ENCODE measurements around the gene SUFU.
"Not testable (repeated sequence)": the region's sequence is repeated elsewhere in the genome, so short reads cannot be mapped to it uniquely, and the experiment has no call there.

Gene SUFU

DNA sequence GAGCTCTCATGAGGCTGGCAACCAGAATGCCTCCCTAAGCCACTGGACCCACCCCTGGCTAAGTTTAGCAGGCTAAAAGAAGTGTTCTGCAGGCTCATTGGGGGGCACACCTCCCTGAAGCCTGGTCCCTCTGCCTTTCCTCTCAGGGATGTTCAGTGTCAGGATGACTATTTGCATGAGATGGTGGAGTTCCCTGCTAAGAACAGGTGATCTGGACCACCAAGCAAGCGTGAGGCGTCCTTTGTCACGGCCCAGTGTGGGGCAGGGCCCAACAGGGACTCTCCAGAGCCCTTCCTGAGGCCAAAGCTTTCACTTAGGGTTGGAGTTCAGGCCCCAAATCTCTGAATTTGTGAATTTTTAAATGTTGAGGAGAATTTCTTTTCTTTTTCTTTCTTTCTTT, 12.0 kb downstream of the SUFU start:
- Mint-ChIP-seq H3K4me1 (ENCODE audit: low read depth) (peaks cover 12% of the 10 kb centered on the region), H3K27me3 (ENCODE audit: low read depth) (no peaks in the 10 kb centered on the region), H3K27ac (no peak overlapping the region), H3K4me3 (no peak overlapping the region), H3K9me3 (no peaks in the 10 kb centered on the region), H3K36me3 (ENCODE audit: low read depth) (peaks cover 14% of the 10 kb centered on the region)

GRCh38 chr10:102517553-102517952, 13.8 kb downstream of the SUFU start:
- H3K4me1 Mint-ChIP-seq (ENCODE audit: low read depth) = no peaks in the 10 kb centered on the region
- H3K27me3 Mint-ChIP-seq (ENCODE audit: low read depth) = no peaks in the 10 kb centered on the region
- no peaks in the 10 kb centered on the region for H3K9me3 Mint-ChIP-seq
- H3K27ac Mint-ChIP-seq = no peak overlapping the region
- H3K4me3 Mint-ChIP-seq = no peak overlapping the region
- H3K36me3 Mint-ChIP-seq (ENCODE audit: low read depth) = peaks cover 11% of the 10 kb centered on the region

GRCh38 chr10:102519246-102519825, 15.6 kb downstream of the SUFU start:
- peaks cover 6% of the 10 kb centered on the region for H3K36me3 Mint-ChIP-seq (ENCODE audit: low read depth)
- H3K27ac Mint-ChIP-seq = no peak overlapping the region
- H3K9me3 Mint-ChIP-seq = no peaks in the 10 kb centered on the region
- no peak overlapping the region for H3K4me3 Mint-ChIP-seq
- H3K27me3 Mint-ChIP-seq (ENCODE audit: low read depth) = no peaks in the 10 kb centered on the region
- no peaks in the 10 kb centered on the region for H3K4me1 Mint-ChIP-seq (ENCODE audit: low read depth)

DNA sequence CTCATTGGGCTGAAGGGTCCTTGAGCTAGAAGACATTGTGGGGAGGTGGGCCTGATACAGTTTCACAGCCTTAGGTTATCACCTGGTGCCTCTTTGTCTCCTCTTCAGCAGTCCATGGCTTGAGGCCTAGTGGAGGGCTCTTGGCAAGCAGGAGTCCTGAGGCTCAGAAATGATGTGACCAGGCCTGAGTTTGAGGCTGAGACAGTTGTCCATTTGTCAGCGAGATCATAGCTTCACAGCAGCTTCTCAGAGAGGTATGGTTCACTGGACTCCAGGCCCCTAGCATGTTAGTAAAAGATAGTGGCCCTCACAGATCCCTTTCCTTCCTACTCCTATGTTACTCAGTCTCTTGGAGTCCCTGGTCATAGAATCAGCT, 19.1 kb downstream of the SUFU start:
- no peaks in the 10 kb centered on the region for H3K9me3 Mint-ChIP-seq
- no peak overlapping the region for H3K4me3 Mint-ChIP-seq
- no peak overlapping the region for H3K27ac Mint-ChIP-seq
- H3K36me3 Mint-ChIP-seq (ENCODE audit: low read depth) = peaks cover 7% of the 10 kb centered on the region
- H3K4me1 Mint-ChIP-seq (ENCODE audit: low read depth) = peaks cover 2% of the 10 kb centered on the region
- no peaks in the 10 kb centered on the region for H3K27me3 Mint-ChIP-seq (ENCODE audit: low read depth)

GRCh38 chr10:102523250-102524029, 19.7 kb downstream of the SUFU start:
- Mint-ChIP-seq H3K27me3 (ENCODE audit: low read depth) (no peaks in the 10 kb centered on the region), H3K36me3 (ENCODE audit: low read depth) (peaks cover 7% of the 10 kb centered on the region), H3K27ac (no peak overlapping the region), H3K4me1 (ENCODE audit: low read depth) (peaks cover 2% of the 10 kb centered on the region), H3K4me3 (no peak overlapping the region), H3K9me3 (no peaks in the 10 kb centered on the region)

GRCh38 chr10:102524746-102525145, 21.0 kb downstream of the SUFU start:
- peaks cover 4% of the 10 kb centered on the region for H3K4me1 Mint-ChIP-seq (ENCODE audit: low read depth)
- H3K27ac Mint-ChIP-seq = no peak overlapping the region
- no peaks in the 10 kb centered on the region for H3K9me3 Mint-ChIP-seq
- H3K27me3 Mint-ChIP-seq (ENCODE audit: low read depth) = no peaks in the 10 kb centered on the region
- H3K4me3 Mint-ChIP-seq = no peak overlapping the region
- peaks cover 7% of the 10 kb centered on the region for H3K36me3 Mint-ChIP-seq (ENCODE audit: low read depth)

DNA sequence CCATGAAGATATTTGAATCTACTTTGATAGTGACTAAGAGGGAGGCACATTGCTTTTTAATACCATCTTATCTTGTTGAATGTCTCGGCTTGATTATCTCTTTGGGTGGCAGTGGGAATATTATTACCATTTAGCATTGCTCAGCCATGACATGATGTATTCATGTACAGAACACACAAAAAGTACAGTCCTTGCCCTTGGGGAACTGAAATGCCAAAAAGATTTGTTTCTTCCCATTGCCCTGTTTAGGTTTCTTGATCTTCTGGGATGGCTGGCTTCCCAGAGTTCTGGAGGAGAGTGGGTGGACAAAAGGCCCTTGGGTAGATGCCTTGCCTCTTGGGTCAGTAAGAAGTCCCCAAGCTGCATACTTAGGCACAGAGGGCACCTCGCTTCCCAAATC, 23.8 kb downstream of the SUFU start:
- Mint-ChIP-seq H3K9me3 (no peaks in the 10 kb centered on the region), H3K27ac (no peak overlapping the region), H3K4me1 (ENCODE audit: low read depth) (peaks cover 4% of the 10 kb centered on the region), H3K4me3 (no peak overlapping the region), H3K27me3 (ENCODE audit: low read depth) (no peaks in the 10 kb centered on the region), H3K36me3 (ENCODE audit: low read depth) (peaks cover 5% of the 10 kb centered on the region)

- Mint-ChIP-seq H3K9me3 (no peaks in the 10 kb centered on the region), H3K27ac (no peak overlapping the region), H3K27me3 (ENCODE audit: low read depth) (no peaks in the 10 kb centered on the region), H3K4me1 (ENCODE audit: low read depth) (peaks cover 1% of the 10 kb centered on the region), H3K4me3 (no peak overlapping the region), H3K36me3 (ENCODE audit: low read depth) (peaks cover 2% of the 10 kb centered on the region)
These were observed 30.6 kb downstream of the SUFU start for GRCh38 chr10:102534333-102534732.

GRCh38 chr10:102534966-102535365, 31.2 kb downstream of the SUFU start:
- H3K4me3 Mint-ChIP-seq; H3K9me3 Mint-ChIP-seq; H3K27ac Mint-ChIP-seq; H3K4me1 Mint-ChIP-seq (ENCODE audit: low read depth); H3K36me3 Mint-ChIP-seq (ENCODE audit: low read depth); H3K27me3 Mint-ChIP-seq (ENCODE audit: low read depth): not testable (repeated sequence)

DNA sequence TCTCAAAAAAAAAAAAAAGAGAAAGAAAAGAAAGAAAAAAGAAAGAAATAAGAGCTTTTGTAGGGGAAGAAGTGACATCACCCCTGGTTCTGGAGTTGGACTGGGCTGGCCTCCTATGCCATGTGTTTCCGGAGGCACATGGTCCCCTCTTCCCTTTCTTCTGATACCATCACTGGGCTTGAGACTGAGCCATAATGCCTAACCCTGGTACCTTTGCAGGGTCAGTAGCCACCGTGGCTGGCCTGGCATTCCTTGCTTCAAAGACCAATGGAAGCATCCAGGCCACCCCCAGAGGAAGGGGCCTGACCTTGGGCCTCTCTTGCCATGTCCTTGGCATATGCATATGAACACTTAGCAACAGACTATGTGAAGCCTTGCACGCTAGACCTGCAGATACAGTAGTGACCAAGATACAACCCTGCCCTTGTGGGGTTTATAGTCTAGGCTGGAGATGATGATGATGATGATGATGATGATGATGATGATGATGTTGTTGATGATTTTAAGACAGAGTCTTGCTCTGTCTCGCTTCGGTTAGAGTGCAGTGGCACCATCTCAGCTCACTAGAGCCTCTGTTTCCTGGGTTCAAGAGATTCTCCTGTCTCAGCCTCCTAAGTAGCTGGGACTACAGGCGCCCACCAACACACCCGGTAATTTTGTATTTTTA, 31.8 kb downstream of the SUFU start:
- peaks cover 2% of the 10 kb centered on the region for H3K36me3 Mint-ChIP-seq (ENCODE audit: low read depth)

DNA sequence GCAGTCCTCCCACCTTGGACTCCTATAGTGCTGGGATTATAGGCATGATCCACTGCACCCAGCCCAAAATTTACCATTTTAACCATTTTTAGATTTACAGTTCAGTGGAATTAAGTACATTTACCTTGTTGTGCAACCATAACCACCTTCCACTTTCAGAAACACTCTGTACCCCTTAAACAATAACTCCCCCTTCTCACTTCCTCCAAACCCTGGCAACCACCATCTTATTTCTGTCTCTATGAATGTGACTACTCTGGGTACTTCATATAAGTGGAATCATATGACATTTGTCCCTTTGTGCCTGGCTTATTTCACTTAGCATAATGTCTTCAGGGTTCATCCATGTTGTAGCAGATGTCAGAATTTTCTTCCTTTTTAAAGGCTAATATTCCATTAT, 33.6 kb downstream of the SUFU start:
- Mint-ChIP-seq H3K36me3 (ENCODE audit: low read depth) (peaks cover 2% of the 10 kb centered on the region), H3K4me3 (no peak overlapping the region), H3K9me3 (no peaks in the 10 kb centered on the region), H3K27ac (no peak overlapping the region), H3K4me1 (ENCODE audit: low read depth) (peaks cover 1% of the 10 kb centered on the region), H3K27me3 (ENCODE audit: low read depth) (no peaks in the 10 kb centered on the region)

More for the DNA sequence above, 31.8 kb downstream of the SUFU start:
- no peak overlapping the region for H3K4me3 Mint-ChIP-seq
- H3K27me3 Mint-ChIP-seq (ENCODE audit: low read depth) = no peaks in the 10 kb centered on the region
- peaks cover 1% of the 10 kb centered on the region for H3K4me1 Mint-ChIP-seq (ENCODE audit: low read depth)
- no peak overlapping the region for H3K27ac Mint-ChIP-seq
- no peaks in the 10 kb centered on the region for H3K9me3 Mint-ChIP-seq

GRCh38 chr10:102537948-102538347, 34.2 kb downstream of the SUFU start:
- H3K27me3 Mint-ChIP-seq (ENCODE audit: low read depth) = no peaks in the 10 kb centered on the region
- no peak overlapping the region for H3K4me3 Mint-ChIP-seq
- no peak overlapping the region for H3K27ac Mint-ChIP-seq
- no peaks in the 10 kb centered on the region for H3K9me3 Mint-ChIP-seq
- H3K4me1 Mint-ChIP-seq (ENCODE audit: low read depth) = peaks cover 6% of the 10 kb centered on the region
- H3K36me3 Mint-ChIP-seq (ENCODE audit: low read depth) = peaks cover 2% of the 10 kb centered on the region

GRCh38 chr10:102538811-102539210, 35.0 kb downstream of the SUFU start:
- Mint-ChIP-seq H3K9me3 (no peaks in the 10 kb centered on the region), H3K27ac (no peak overlapping the region), H3K4me1 (ENCODE audit: low read depth) (peaks cover 7% of the 10 kb centered on the region), H3K36me3 (ENCODE audit: low read depth) (peaks cover 2% of the 10 kb centered on the region), H3K4me3 (no peak overlapping the region), H3K27me3 (ENCODE audit: low read depth) (no peaks in the 10 kb centered on the region)

- Mint-ChIP-seq H3K4me3 (no peak overlapping the region), H3K27me3 (ENCODE audit: low read depth) (no peaks in the 10 kb centered on the region), H3K27ac (no peak overlapping the region), H3K9me3 (no peaks in the 10 kb centered on the region), H3K36me3 (ENCODE audit: low read depth) (peaks cover 2% of the 10 kb centered on the region), H3K4me1 (ENCODE audit: low read depth) (peaks cover 7% of the 10 kb centered on the region)
These were observed 36.3 kb downstream of the SUFU start for GRCh38 chr10:102540023-102540422.

DNA sequence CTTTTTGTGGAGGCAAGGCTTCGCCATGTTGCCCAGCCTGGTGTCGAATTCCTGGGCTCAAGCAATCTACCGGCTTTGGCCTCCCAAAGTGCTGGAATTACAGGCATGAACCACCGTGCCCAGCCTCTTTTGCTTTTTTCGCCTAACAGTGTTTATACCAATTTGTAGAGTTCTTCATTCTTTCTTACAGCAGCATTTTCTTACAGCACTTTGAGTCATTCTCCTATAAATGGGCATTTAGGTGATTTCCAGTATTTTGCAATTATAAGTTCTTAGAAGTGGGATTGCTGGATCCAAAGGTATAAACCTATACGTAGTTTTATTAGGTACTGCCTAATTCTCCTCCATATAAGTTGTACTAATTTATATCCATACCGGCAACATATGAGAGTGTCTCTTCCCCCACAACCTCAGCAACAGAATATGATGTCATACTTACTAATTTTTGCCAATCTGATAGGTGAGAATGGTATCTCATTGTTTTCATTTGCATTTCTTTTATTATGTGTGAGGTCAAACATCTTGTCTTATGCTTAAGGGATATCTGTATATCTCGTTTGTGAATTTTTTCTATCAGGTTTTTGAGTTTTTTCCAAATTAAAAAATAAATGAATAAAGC, 39.1 kb downstream of the SUFU start:
- no peaks in the 10 kb centered on the region for H3K27me3 Mint-ChIP-seq (ENCODE audit: low read depth)
- H3K27ac Mint-ChIP-seq = peak overlapping the region; percentile 1
- H3K4me3 Mint-ChIP-seq = no peak overlapping the region
- H3K9me3 Mint-ChIP-seq = no peaks in the 10 kb centered on the region
- no peaks in the 10 kb centered on the region for H3K36me3 Mint-ChIP-seq (ENCODE audit: low read depth)
- peaks cover 7% of the 10 kb centered on the region for H3K4me1 Mint-ChIP-seq (ENCODE audit: low read depth)
